PC-9 (cell line): ENCODE measurements around the gene PCSK5. TPM values are rescaled to one million over a fixed set of nuclear protein-coding genes. Genes with fewer than 3 reads are reported as not detected.

Experiments used
- BruUV-seq: library from RNA; stranded (reverse); fragments of 400-500 nt; replicated peaks from 2 replicates; lab custom pipeline; 2021; lab: Mats Ljungman, UMichigan
- CTCF ChIA-PET: fragments of 300-600 bp; sonication (Branson Sonifier 250); formaldehyde crosslinking; loops from one replicate; lab custom pipeline; 2022; ENCODE audit warnings: antibody characterized with exemption; lab: Charles Lee
- POLR2A ChIA-PET: fragments of 300-600 bp; sonication (Branson Sonifier 250); formaldehyde crosslinking; loops from one replicate; lab custom pipeline; 2022; ENCODE audit warnings: antibody characterized with exemption; ENCODE audit not compliant: unreplicated experiment; lab: Charles Lee
- DNase-seq, 2 experiments: peaks; one replicate each; pipeline versions ENCODE4 v3.0.0 to v3.0.0-alpha.2; 2015 to 2022; ENCODE audit warnings: mixed read lengths in 1 of 2
- H2AFZ ChIP-seq: fragments of 200-600 bp; sonication (generic); 2 replicates; pipeline ENCODE4 v1.8.1; 2017; ENCODE audit warnings: antibody characterized with exemption
- H3F3A ChIP-seq: fragments of 200-600 bp; sonication (generic); 2 replicates; pipeline ENCODE4 v1.8.1; 2017; ENCODE audit warnings: antibody characterized with exemption, mild to moderate bottlenecking, low read depth; ENCODE audit not compliant: insufficient read depth
- H3K27ac ChIP-seq: fragments of 200-600 bp; sonication (generic); 2 replicates; pipeline ENCODE4 v1.6.1; 2016; ENCODE audit warnings: mixed run types
- H3K27me3 ChIP-seq: fragments of 200-600 bp; sonication (generic); 2 replicates; pipeline ENCODE4 v1.6.1; 2016; ENCODE audit warnings: low read depth, mixed run types; ENCODE audit not compliant: insufficient read depth
- H3K36me3 ChIP-seq: fragments of 200-600 bp; sonication (generic); 2 replicates; pipeline ENCODE4 v1.6.1; 2016; ENCODE audit warnings: low read depth, mixed run types
- H3K4me1 ChIP-seq: fragments of 200-600 bp; sonication (generic); replicated peaks from 2 replicates; pipeline ENCODE4 v1.6.1; 2016; ENCODE audit warnings: mixed run types; ENCODE audit not compliant: insufficient read depth
- H3K4me2 ChIP-seq: fragments of 200-600 bp; sonication (generic); 2 replicates; pipeline ENCODE4 v1.6.1; 2017; ENCODE audit warnings: mixed run types
- H3K4me3 ChIP-seq: fragments of 200-600 bp; sonication (generic); 2 replicates; pipeline ENCODE4 v1.6.1; 2016; ENCODE audit warnings: mixed run types
- H3K79me2 ChIP-seq: fragments of 200-600 bp; sonication (generic); 2 replicates; pipeline ENCODE4 v1.6.1; 2017; ENCODE audit warnings: low read depth, mixed run types
- H3K9me2 ChIP-seq: fragments of 200-600 bp; sonication (generic); 2 replicates; pipeline ENCODE4 v1.8.1; 2017; ENCODE audit warnings: mild to moderate bottlenecking; ENCODE audit not compliant: insufficient read depth
- H3K9me3 ChIP-seq: fragments of 200-600 bp; sonication (generic); 2 replicates; pipeline ENCODE4 v1.8.1; 2016; ENCODE audit warnings: low read depth; ENCODE audit not compliant: insufficient read depth
- H4K20me1 ChIP-seq: fragments of 200-600 bp; sonication (generic); 2 replicates; pipeline ENCODE4 v1.8.1; 2017; ENCODE audit not compliant: insufficient read depth
- EZH2 ChIP-seq: fragments of 200-600 bp; sonication (generic); IDR thresholded peaks from 2 replicates; pipeline ENCODE4 v1.8.0; 2017; ENCODE audit warnings: antibody characterized with exemption, low read depth
- intact Hi-C: fragments of 100-400 bp; cut with micrococcal nuclease; formaldehyde crosslinking; loops from one replicate; pipeline ENCODE4 v1.10.0; 2022; ENCODE audit not compliant: unreplicated experiment
- total RNA-seq: library from RNA; stranded (reverse); gene quantifications from 2 replicates; pipeline ENCODE4 v1.2.3, GENCODE V29; 2021
- TF ChIP-seq, protein P1 (sequence below): fragments of 200-600 bp; sonication (generic); conservative IDR thresholded peaks from 2 replicates; pipeline ENCODE4 v1.6.1; 2017; ENCODE audit warnings: mixed run types, antibody characterized with exemption, mild to moderate bottlenecking, moderate library complexity

PCSK5 gene
- total RNA-seq, 1 experiment from 2014 or later: 8.2 TPM

GRCh38 chr9:75910731-75911130 lies 20.3 kb downstream of the PCSK5 start:
- BruUV-seq: no TSS peak
- H3K4me2 ChIP-seq: no peak overlapping the region
- no peak overlapping the region for H3K27ac ChIP-seq

DNA sequence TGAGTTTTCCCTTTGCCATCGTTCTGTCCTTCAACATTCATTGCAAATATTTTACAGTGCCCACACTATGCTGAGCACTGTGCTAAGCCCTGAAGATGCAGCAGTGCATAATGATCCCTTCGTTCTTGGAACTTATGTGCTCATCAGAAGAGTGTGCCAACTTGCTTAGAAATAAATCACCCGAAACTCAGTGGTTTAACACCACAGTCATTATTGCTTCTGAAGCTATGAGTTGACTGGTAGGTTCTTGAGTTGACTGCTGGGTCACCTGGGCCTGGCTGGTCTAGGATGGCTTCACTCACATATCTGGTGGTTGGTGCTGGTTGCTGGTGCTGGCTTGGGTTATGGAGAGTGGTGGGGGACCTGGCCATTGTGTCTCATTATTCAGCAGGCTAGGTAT lies 20.9 kb downstream of the PCSK5 start:
- Histone ChIP-seq H4K20me1 (no peaks in the 10 kb centered on the region), H3K27me3 (no peaks in the 10 kb centered on the region), H3K4me2 (no peak overlapping the region), H3K4me1 (peaks cover 7% of the 10 kb centered on the region; the same call in 1 of the 2 replicates), H3K9me3 (no peaks in the 10 kb centered on the region), H2AFZ (no peak overlapping the region), H3K9me2 (no peaks in the 10 kb centered on the region; the same call in 1 of the 2 replicates), H3F3A (0 out of 2 replicates have a peak, but pooled peaks cover 3% of the 10 kb centered on the region), H3K4me3 (no peak overlapping the region), H3K79me2 (peaks cover 51% of the 10 kb centered on the region), H3K27ac (no peak overlapping the region), H3K36me3 (no peaks in the 10 kb centered on the region)
- TF ChIP-seq, protein P1, sequence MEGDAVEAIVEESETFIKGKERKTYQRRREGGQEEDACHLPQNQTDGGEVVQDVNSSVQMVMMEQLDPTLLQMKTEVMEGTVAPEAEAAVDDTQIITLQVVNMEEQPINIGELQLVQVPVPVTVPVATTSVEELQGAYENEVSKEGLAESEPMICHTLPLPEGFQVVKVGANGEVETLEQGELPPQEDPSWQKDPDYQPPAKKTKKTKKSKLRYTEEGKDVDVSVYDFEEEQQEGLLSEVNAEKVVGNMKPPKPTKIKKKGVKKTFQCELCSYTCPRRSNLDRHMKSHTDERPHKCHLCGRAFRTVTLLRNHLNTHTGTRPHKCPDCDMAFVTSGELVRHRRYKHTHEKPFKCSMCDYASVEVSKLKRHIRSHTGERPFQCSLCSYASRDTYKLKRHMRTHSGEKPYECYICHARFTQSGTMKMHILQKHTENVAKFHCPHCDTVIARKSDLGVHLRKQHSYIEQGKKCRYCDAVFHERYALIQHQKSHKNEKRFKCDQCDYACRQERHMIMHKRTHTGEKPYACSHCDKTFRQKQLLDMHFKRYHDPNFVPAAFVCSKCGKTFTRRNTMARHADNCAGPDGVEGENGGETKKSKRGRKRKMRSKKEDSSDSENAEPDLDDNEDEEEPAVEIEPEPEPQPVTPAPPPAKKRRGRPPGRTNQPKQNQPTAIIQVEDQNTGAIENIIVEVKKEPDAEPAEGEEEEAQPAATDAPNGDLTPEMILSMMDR: no peak
- no peak for TF ChIP-seq EZH2
- ChIA-PET CTCF (no interaction called here), POLR2A (no interaction called here)
- DNase-seq: no peak
- intact Hi-C loops: no loop called here
- no TSS peak for BruUV-seq

More at GRCh38 chr9:75910731-75911130, 20.3 kb downstream of the PCSK5 start:
- no peaks in the 10 kb centered on the region; the same call in 1 of the 2 replicates for H3K9me2 ChIP-seq
- H2AFZ ChIP-seq: no peak overlapping the region
- 0 out of 2 replicates have a peak, but pooled peaks cover 3% of the 10 kb centered on the region for H3F3A ChIP-seq
- ChIA-PET POLR2A (no interaction called here), CTCF (no interaction called here)
- H4K20me1 ChIP-seq: no peaks in the 10 kb centered on the region
- TF ChIP-seq EZH2: no peak
- TF ChIP-seq, protein P1: no peak
- intact Hi-C loops: no loop called here
- peaks cover 51% of the 10 kb centered on the region for H3K79me2 ChIP-seq
- no peaks in the 10 kb centered on the region for H3K27me3 ChIP-seq
- no peak for DNase-seq
- H3K4me1 ChIP-seq: peaks cover 7% of the 10 kb centered on the region; the same call in 1 of the 2 replicates
- H3K4me3 ChIP-seq: no peak overlapping the region
- no peaks in the 10 kb centered on the region for H3K9me3 ChIP-seq
- H3K36me3 ChIP-seq: no peaks in the 10 kb centered on the region

DNA sequence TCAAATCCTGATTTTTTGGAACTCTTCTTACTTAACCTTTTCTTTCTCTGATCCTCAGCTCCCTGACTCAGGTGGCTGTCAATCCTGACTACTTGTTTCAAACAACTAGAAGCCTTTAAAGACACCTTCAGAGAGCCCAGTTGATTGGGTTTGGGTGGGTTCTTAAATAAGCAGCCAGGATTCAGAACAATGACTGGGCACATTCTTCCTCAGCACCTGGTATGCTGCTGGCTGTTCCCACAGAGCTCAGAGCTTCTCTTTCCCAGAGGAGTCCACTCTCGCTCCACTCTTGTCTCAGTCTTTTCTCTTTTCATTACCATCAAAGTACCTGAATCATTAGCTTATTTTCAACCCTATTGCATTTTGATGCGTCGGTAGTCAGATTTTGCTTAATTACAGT lies 22.5 kb downstream of the PCSK5 start:
- no peak for TF ChIP-seq EZH2
- TF ChIP-seq, protein P1: no peak
- Histone ChIP-seq H2AFZ (no peak overlapping the region), H4K20me1 (no peaks in the 10 kb centered on the region), H3K4me2 (no peak overlapping the region), H3K4me1 (peaks cover 10% of the 10 kb centered on the region), H3K27me3 (no peaks in the 10 kb centered on the region), H3K36me3 (no peaks in the 10 kb centered on the region), H3F3A (peaks cover 8% of the 10 kb centered on the region; the same call in 1 of the 2 replicates), H3K79me2 (peaks cover 42% of the 10 kb centered on the region), H3K4me3 (no peak overlapping the region), H3K9me2 (no peaks in the 10 kb centered on the region; the same call in 1 of the 2 replicates), H3K27ac (no peak overlapping the region), H3K9me3 (no peaks in the 10 kb centered on the region)
- no TSS peak for BruUV-seq
- ChIA-PET CTCF (no interaction called here), POLR2A (no interaction called here)
- intact Hi-C loops: no loop called here
- no peak for DNase-seq
